Brain microvascular endothelial cell (primary cell): ENCODE measurements around the gene ZCCHC14.
A peak's percentile ranks its signal among the peaks of the same experiment; 100 is the strongest.

Experiments used
- DNase-seq: peaks from one replicate; pipeline ENCODE4 v3.0.0-alpha.2; 2020
- H3K27ac ChIP-seq: fragments of 250-450 bp; sonication (Bioruptor Pico); 2 replicates; pipeline ENCODE4 v1.5.1; 2020; ENCODE audit warnings: mild to moderate bottlenecking, moderate library complexity
- H3K27me3 ChIP-seq: fragments of 250-450 bp; sonication (Bioruptor Pico); replicated peaks from 2 replicates; pipeline ENCODE4 v1.5.1; 2020; ENCODE audit warnings: mild to moderate bottlenecking
- H3K36me3 ChIP-seq: fragments of 250-450 bp; sonication (Bioruptor Pico); replicated peaks from 2 replicates; pipeline ENCODE4 v1.5.1; 2020; ENCODE audit warnings: mild to moderate bottlenecking
- H3K4me3 ChIP-seq: 2 replicates; pipeline ENCODE4 v1.5.1; 2011; ENCODE audit warnings: low read depth, mild to moderate bottlenecking, control low read depth, low read length, moderate library complexity
- CTCF ChIP-seq: IDR thresholded peaks from 2 replicates; pipeline ENCODE4 v1.5.1; 2011; ENCODE audit warnings: low read depth, mild to moderate bottlenecking, moderate library complexity, low read length, control low read depth, inconsistent platforms; ENCODE audit errors: missing control alignments
- in situ Hi-C: cut with HindIII; loops from 2 replicates; pipeline ENCODE4 v1.10.0; 2017; ENCODE audit warnings: low sequenced_read_pairs, low pct_ligation_motif_present

The ZCCHC14 gene

GRCh38 chr16:87463722-87464690 lies 28.8 kb downstream of the ZCCHC14 start:
- DNase-seq, result peak; percentile 74
- H3K27me3 ChIP-seq, result no peaks in the 10 kb centered on the region
- H3K36me3 ChIP-seq, result no peaks in the 10 kb centered on the region
- in situ Hi-C loops, result no loop called here
- no peak for TF ChIP-seq CTCF
- H3K4me3 ChIP-seq, result no peak overlapping the region
- H3K27ac ChIP-seq, result peak overlapping the region; percentile 91

GRCh38 chr16:87461466-87461991 lies 31.3 kb downstream of the ZCCHC14 start:
- Histone ChIP-seq H3K27me3 (no peaks in the 10 kb centered on the region), H3K36me3 (peaks cover 7% of the 10 kb centered on the region), H3K4me3 (no peak overlapping the region), H3K27ac (no peak overlapping the region)
- DNase-seq, result no peak
- in situ Hi-C loops, result no loop called here
- peak; percentile 47 for TF ChIP-seq CTCF

DNA sequence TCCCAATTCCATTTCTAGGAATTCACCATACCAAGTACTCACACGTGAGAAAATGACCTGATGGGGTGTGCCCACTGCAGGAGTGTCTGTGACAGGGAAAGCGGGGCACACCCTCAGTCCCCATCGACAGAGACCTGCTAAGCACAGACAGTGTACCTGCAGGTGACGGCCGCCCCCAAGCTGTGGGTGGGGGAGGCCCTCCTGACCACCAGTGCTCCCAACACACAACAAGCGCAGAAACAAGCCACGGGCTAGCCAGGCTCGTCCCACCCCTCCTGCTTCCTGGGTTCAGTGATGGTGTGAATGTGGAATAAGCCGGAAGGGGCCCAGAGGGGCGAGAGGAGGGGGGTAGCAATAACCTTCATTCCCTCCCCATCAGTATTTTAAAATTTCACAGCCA lies 31.9 kb downstream of the ZCCHC14 start:
- DNase-seq, result no peak
- no peaks in the 10 kb centered on the region for H3K27me3 ChIP-seq
- no peak for TF ChIP-seq CTCF
- H3K36me3 ChIP-seq, result peaks cover 7% of the 10 kb centered on the region
- no peak overlapping the region for H3K4me3 ChIP-seq
- in situ Hi-C loops, result no loop called here
- no peak overlapping the region for H3K27ac ChIP-seq

- in situ Hi-C loops, result no loop called here
- Histone ChIP-seq H3K4me3 (no peak overlapping the region), H3K27ac (no peak overlapping the region), H3K27me3 (no peaks in the 10 kb centered on the region), H3K36me3 (peaks cover 7% of the 10 kb centered on the region)
- no peak for TF ChIP-seq CTCF
- no peak for DNase-seq
Measured at GRCh38 chr16:87459833-87460232, 33.0 kb downstream of the ZCCHC14 start.

- Histone ChIP-seq H3K27me3 (no peaks in the 10 kb centered on the region), H3K27ac (no peak overlapping the region), H3K36me3 (peaks cover 7% of the 10 kb centered on the region), H3K4me3 (no peak overlapping the region)
- TF ChIP-seq CTCF, result no peak
- DNase-seq, result no peak
- in situ Hi-C loops, result no loop called here
Measured at GRCh38 chr16:87459027-87459426, 33.8 kb downstream of the ZCCHC14 start.
